ENCODE results near the gene BRD4.

BRD4 gene

DNA sequence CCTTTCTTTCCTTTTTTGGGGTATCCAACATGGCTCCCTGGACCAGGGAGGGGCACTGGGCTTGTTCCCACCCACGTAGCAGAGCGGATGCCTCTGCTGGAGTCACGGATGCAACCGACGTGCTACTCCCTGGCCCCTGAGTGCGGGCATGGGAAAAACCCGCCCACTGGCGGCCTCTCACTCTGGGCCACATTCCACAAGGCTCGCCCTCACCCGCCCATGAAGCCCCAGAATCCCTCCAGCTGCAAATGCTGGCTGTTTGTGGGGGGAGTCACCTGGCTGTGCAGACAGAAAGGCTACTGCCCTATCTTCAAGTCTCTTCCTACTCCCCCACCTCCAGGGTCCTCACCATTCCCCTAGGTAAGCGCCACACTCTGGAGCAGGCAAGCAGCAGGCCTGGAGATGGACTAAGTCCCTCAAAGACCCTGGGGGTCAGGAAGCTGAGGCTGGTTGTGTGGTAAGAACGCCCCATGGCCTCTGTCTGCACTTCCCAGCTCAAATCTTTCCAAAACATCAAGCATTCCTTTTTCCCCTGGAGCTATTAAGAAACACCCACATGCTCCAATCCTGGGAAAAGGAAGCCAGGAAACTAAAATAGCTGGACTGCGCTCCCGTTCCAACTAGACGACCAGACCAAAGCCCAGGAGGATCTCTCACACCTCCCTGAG lies 82.2 kb downstream of the BRD4 start:
- Mint-ChIP-seq H3K27me3 (no peaks in the 10 kb centered on the region), H3K4me1 (ENCODE audit: low read depth) (no peaks in the 10 kb centered on the region), H3K4me3 (no peak overlapping the region), H3K36me3 (ENCODE audit: low read depth) (peaks cover 56% of the 10 kb centered on the region), H3K9me3 (no peaks in the 10 kb centered on the region), H3K27ac (no peak overlapping the region)

DNA sequence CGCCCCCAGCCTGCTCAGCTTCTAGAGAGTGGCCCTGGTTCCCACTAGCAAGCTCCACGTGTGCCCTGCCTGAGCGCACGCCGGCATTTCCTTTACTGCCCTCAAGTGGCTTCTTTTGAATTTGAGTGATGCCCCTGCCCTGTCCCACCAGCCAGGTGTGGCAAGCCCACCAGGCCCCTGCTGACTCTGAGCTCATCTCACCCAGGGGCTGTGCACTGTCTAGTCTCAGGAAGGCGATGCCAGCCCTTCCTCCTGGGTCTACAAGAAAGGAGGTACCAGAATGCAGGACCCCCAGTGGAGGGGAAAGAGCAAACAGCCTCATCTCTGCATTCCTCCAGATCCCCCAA lies 82.8 kb downstream of the BRD4 start:
- H3K27ac Mint-ChIP-seq = no peak overlapping the region
- no peaks in the 10 kb centered on the region for H3K4me1 Mint-ChIP-seq (ENCODE audit: low read depth)
- H3K4me3 Mint-ChIP-seq = no peak overlapping the region
- H3K9me3 Mint-ChIP-seq = no peaks in the 10 kb centered on the region
- no peaks in the 10 kb centered on the region for H3K27me3 Mint-ChIP-seq
- peaks cover 57% of the 10 kb centered on the region for H3K36me3 Mint-ChIP-seq (ENCODE audit: low read depth)

DNA sequence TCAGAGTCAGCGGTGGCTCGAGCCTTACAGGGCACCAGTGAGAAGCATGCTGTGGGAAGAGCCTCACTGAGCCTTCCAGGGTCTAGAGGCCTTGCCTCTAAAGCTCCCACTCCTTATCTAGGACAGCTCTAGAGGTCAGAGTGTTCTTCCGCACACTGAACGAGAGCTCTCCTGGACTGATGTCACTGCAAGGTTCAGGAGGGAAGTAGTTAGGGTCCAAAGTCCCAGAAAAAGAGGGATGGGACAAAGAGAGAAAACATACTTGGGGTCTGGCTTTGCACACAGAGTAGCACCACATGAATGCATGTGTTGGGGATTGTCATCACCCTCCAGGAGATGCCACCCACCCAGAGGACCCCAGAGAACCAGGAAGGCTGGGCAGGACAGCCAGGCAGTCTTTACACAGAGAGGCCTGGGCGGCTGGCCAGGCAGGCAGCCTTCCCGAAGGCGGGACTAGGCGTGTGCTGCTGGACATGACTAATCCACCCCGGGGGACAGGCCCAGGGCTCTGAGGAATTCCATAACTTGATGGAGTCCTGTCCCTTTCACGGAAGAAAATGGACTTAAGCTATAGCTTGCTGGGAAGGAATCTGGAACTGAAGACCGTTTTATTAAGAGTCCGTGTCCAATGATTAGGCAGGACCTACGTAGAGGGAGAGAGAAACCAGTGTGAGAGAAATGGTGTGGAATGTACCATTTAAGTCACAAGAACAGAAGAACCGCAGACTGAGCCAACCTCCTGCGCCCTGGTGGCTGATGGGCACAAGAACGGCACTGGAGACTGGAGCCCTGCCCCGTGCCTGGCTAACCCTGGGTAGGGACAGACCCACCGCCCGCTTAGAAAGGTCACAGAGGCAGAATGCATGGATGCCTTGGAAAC lies 83.5 kb downstream of the BRD4 start:
- peaks cover 52% of the 10 kb centered on the region for H3K36me3 Mint-ChIP-seq (ENCODE audit: low read depth)
- no peaks in the 10 kb centered on the region for H3K4me1 Mint-ChIP-seq (ENCODE audit: low read depth)
- H3K27ac Mint-ChIP-seq = no peak overlapping the region
- no peaks in the 10 kb centered on the region for H3K9me3 Mint-ChIP-seq
- H3K4me3 Mint-ChIP-seq = no peak overlapping the region
- H3K27me3 Mint-ChIP-seq = no peaks in the 10 kb centered on the region

DNA sequence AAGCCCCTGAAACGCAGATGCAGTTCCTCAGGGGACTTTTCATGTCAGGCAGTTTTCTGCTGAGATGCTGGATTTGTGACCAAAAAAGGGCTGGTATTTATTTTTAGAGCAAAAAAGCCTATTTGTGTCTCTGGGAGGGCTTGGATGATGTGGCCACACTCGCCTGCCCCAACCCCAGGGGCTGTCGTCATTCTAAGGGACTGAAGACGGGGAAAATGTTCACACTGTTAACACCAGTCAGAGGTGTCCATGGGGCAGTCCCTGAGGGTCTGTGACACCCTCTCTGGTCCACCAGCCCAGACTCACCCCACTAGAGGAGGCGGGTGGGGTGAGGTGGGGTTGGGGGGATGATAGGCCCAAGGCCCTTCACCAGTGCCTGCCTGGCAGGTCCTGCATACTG lies 84.2 kb downstream of the BRD4 start:
- peaks cover 50% of the 10 kb centered on the region for H3K36me3 Mint-ChIP-seq (ENCODE audit: low read depth)
- no peak overlapping the region for H3K4me3 Mint-ChIP-seq
- H3K27me3 Mint-ChIP-seq = no peaks in the 10 kb centered on the region
- H3K4me1 Mint-ChIP-seq (ENCODE audit: low read depth) = no peaks in the 10 kb centered on the region
- no peak overlapping the region for H3K27ac Mint-ChIP-seq
- H3K9me3 Mint-ChIP-seq = no peaks in the 10 kb centered on the region

DNA sequence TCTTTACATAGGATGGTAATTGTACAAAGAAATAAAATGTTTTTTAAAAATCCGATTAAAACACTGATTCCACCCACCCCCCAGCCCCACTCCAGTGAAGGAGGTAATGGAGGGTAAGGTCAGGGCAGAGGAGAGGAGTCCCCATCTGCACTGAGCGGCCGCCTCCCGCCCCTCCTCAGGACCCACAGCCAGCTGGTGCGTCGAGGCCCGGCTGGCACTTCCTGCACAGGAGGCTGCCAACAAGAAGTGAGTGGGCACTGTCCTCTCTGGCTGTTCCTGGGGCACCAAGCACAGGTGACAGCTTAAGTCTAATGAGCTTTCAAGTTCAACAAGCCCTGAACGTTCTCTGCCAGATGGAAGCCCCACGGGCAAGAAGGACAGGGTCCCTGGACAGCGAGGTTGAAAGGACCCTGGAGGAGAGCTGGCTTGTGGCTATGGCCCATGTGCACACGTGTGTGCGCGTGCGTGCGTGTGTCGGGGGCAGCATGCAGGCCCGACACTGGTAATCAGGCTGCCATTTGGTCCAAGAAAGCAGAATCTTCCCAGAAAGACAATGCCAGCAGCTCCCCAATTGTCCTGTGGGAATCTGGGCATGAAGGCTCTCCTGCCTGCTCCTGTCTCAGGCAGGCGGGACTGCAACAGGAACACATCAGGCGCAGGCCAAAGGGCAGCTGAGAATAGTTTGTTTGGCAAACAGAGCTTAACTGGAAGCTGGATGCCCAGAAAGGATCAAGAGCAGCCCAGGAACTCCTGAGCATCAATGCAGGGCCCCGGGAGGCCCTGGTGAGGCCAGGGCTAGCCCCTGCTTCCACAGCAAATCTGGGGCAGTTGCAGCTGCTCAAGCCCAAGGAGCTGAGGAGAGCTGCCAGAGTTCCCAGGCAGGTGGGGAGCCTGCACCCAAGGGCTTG lies 85.0 kb downstream of the BRD4 start:
- Mint-ChIP-seq H3K27ac (no peak overlapping the region), H3K9me3 (no peaks in the 10 kb centered on the region), H3K4me1 (ENCODE audit: low read depth) (no peaks in the 10 kb centered on the region), H3K27me3 (no peaks in the 10 kb centered on the region), H3K36me3 (ENCODE audit: low read depth) (peaks cover 47% of the 10 kb centered on the region), H3K4me3 (no peak overlapping the region)

DNA sequence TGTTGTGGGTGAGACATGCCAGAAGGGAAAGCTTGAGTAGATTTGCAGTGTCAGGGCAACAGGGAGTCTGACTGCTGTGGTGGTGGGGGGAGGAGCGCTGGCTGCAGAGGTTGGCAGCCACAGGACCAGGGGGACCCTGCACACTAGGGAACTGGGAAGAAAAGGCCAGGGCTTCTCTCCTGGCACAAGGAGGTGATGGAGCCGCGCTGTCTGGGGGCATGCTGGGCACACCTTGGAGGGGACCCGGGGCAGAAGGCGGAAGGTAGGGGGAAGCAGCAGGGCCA lies 86.2 kb downstream of the BRD4 start:
- H3K9me3 Mint-ChIP-seq = no peaks in the 10 kb centered on the region
- peaks cover 41% of the 10 kb centered on the region for H3K36me3 Mint-ChIP-seq (ENCODE audit: low read depth)
- H3K4me1 Mint-ChIP-seq (ENCODE audit: low read depth) = no peaks in the 10 kb centered on the region
- H3K4me3 Mint-ChIP-seq = no peak overlapping the region
- no peaks in the 10 kb centered on the region for H3K27me3 Mint-ChIP-seq
- no peak overlapping the region for H3K27ac Mint-ChIP-seq

DNA sequence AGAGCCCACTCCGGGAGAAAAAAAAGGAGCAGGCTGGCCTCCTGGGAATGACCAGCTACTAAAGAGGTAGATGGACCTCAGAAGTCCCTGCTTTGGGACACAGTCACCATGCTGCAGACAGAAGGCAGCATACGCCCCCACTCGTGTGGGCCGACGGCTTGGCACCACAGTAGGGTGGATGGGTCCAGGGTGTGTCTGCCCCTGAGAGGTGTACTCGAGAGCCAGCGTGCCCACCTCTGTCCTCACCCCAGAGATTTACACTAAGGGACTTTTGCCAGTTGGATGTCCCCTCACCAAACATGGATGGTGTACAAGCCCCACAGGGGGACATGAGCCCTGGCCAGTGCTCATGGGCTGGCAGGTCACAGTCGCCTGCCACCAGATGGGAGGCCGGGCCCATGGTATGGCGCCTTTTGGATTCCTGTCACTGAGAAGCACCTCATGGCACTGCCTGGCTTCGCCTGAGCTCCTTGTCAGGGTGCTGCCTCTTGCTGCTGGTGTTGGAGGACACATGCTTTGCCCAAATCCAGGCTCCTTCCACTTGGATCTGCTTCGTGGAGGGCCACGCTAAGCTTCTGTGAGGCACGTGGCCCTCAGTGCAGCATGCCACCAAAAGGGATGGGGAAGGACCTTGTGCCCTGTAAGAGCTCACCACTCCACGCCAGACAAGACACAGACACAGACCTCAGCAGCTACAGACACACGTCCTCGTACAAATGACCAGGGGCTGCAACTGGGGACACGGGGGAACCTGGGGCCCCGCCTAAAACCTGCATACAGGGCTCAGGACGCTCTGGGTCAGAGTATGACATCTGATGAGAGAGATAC lies 86.8 kb downstream of the BRD4 start:
- Mint-ChIP-seq H3K9me3 (no peaks in the 10 kb centered on the region), H3K27me3 (no peaks in the 10 kb centered on the region), H3K36me3 (ENCODE audit: low read depth) (peaks cover 41% of the 10 kb centered on the region), H3K4me1 (ENCODE audit: low read depth) (no peaks in the 10 kb centered on the region), H3K4me3 (no peak overlapping the region), H3K27ac (no peak overlapping the region)

DNA sequence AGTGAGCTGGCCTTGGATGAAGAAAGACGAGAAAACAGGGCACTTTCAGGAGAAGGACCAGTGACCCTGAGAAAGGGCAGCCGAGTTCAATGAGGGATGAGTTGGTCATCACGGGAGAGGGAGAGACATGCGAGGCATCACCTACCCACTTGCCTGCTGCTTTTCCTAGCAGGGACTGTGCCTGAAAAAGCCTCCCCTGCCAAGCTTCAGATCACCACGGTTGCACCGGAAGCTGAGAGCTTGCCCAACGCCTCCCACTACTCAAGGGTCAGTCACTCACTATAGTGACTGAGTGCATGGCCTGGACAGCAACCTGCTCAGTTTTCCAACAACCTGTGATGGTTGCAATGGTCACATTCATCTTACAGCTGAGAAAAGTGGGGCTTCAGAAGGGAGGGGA lies 87.5 kb downstream of the BRD4 start:
- no peak overlapping the region for H3K27ac Mint-ChIP-seq
- H3K36me3 Mint-ChIP-seq (ENCODE audit: low read depth) = peaks cover 43% of the 10 kb centered on the region
- H3K27me3 Mint-ChIP-seq = no peaks in the 10 kb centered on the region
- no peaks in the 10 kb centered on the region for H3K9me3 Mint-ChIP-seq
- H3K4me1 Mint-ChIP-seq (ENCODE audit: low read depth) = no peaks in the 10 kb centered on the region
- H3K4me3 Mint-ChIP-seq = no peak overlapping the region

DNA sequence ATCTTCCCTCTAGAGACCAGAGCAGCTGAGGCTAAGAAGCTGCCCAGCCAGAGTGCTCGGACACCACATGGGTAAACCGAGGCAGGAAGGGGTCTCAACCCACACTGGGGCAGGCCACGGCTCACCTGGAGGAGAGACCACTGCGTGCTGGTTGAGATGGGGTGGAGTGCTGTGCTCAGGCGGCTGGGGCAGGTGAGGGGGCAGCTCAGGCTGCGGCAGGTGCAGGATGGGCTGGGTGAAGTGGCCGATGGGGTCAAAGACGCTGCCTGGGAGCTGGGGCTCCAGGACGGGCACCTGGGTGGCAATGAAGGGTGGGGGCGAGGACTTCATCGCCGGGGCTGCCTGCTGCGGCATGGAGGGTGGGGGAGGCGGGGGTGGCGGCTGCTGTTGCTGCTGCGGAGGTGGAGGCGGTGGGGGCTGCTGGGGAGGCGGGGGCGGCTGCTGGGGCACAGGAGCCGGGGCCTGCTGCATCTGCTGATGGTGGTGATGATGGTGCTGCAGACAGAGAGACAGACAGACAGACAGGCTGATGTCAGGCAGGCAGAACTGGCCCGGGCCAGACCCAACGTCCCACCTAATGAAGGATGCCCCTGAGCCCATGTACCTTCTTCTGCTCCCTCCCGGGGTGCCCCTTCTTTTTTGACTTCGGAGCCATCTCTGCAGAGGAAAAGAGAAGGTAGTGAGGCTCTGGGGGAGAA lies 88.1 kb downstream of the BRD4 start:
- Mint-ChIP-seq H3K27me3 (no peaks in the 10 kb centered on the region), H3K27ac (no peak overlapping the region), H3K9me3 (no peaks in the 10 kb centered on the region), H3K4me3 (no peak overlapping the region), H3K4me1 (ENCODE audit: low read depth) (no peaks in the 10 kb centered on the region), H3K36me3 (ENCODE audit: low read depth) (peaks cover 46% of the 10 kb centered on the region)

DNA sequence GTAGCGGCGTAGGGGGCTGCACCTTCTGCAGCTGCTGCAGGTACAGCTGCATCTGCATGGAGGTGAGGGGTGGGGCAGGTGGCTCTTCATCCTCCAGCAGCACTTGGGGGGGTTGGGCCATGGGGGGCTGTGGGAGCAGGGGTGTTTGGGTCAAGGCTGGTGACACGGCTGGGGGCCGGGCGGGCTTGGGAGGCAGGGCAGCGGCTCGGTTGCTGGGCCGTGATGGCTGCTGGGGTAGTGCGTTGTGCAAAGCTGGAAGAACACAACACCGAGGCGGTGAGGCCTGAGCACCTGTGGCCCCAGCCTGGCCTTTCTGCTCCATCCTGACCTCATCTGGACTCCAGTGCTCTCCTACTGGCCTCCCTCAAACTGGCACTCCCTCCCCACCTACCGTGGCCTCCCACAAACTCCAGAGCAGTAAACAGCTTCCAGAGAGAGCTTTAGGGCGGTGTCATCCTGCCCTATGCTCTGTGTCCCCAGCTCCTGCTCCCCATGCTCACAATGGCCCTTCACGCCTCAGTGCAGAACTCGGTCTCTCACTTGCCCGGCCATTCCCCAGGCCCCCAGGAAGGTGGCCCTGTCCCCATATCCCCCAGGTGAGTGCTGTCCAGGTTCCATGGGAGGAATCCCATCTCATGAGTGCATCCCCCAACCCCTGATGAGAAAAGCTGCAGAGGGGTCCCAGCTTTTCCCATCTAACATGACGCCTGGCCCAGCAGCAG lies 88.9 kb downstream of the BRD4 start:
- Mint-ChIP-seq H3K27me3 (no peaks in the 10 kb centered on the region), H3K9me3 (no peaks in the 10 kb centered on the region), H3K27ac (no peak overlapping the region), H3K4me1 (ENCODE audit: low read depth) (no peaks in the 10 kb centered on the region), H3K36me3 (ENCODE audit: low read depth) (peaks cover 38% of the 10 kb centered on the region), H3K4me3 (no peak overlapping the region)

DNA sequence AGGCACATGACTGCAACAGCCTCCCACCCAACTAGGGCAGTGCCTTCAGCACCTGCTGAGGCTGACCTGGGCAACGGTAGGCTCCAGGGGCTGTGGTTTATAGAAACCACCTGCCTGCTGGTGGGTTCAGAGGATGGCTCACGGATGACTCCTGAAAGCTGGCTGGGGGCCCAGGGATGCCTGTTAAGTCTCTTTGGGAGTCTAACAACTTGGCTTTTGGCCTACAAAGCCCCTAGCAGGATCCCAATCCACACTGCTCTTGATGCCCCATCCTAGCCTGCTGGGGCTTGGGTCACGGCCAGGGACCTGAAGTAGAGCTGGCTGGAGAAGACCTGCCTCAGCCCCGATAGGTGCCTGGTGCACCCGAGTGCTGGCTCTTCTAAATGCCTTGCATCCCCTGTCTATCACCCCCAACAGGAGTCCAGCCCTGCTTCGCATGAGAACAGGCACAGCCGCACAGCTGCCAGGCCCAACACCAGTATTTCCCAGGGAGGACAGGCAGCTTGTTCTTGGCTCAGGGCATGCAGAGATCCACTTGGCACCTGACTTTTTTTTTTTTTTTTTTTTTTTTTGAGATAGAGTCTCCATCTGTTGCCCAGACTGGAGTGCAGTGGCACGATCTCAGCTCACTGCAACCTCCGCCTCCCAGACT lies 91.0 kb downstream of the BRD4 start:
- no peaks in the 10 kb centered on the region for H3K9me3 Mint-ChIP-seq
- H3K4me3 Mint-ChIP-seq = no peak overlapping the region
- H3K36me3 Mint-ChIP-seq (ENCODE audit: low read depth) = peaks cover 39% of the 10 kb centered on the region
- no peak overlapping the region for H3K27ac Mint-ChIP-seq
- no peaks in the 10 kb centered on the region for H3K4me1 Mint-ChIP-seq (ENCODE audit: low read depth)
- no peaks in the 10 kb centered on the region for H3K27me3 Mint-ChIP-seq

DNA sequence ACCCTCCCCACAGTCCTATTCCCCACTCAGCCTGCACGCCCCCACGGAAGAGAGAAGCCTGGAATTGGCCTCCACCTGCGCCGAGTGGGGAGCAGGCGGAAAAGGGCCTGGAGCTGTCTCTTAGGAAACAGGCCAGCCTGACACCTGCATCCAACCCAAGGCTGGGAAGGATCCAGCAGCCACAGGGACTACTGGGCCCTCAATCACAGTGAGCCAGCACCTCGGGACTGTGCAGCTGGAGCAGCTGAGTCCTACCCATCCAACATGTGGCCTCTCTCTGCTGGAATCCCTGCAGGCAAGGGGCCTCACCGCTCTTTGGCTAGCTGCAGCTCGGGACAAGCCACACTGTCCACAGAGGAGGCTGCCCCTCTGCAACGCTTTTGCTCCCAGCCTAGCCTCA lies 91.8 kb downstream of the BRD4 start:
- Mint-ChIP-seq H3K27ac (no peak overlapping the region), H3K4me1 (ENCODE audit: low read depth) (no peaks in the 10 kb centered on the region), H3K27me3 (no peaks in the 10 kb centered on the region), H3K9me3 (no peaks in the 10 kb centered on the region), H3K36me3 (ENCODE audit: low read depth) (peaks cover 40% of the 10 kb centered on the region), H3K4me3 (no peak overlapping the region)

DNA sequence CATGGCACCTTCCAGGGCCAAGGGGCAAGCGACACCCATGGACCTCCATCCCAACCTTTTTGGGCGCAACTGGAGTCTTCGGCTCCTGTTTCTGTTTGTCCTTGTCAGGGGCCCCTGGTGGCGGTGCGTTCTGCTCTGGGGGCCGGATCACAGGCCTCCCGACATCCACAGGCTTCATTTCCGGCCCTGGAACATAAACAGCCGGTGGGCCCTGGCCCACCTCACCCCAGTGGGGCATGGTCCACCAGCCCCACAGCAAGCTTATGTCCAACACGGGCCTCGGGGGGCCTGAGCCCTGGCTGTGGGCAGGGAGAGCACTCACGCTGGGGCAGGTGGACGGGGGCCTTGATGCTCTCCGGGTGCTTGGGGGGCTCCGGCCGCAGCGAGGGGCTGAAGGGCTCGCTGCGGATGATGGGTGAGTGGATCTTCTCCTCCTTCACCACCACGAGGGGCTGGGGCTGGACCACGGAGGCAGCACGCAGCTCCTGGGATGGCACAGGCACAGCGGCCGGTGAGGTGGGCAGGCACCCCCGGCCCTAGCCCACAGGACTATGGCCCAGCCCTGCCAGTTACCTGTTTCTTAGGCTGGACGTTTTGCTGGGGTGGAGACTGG lies 92.9 kb downstream of the BRD4 start:
- peaks cover 35% of the 10 kb centered on the region for H3K36me3 Mint-ChIP-seq (ENCODE audit: low read depth)
- no peak overlapping the region for H3K27ac Mint-ChIP-seq
- H3K4me3 Mint-ChIP-seq = no peak overlapping the region

More for the DNA sequence above, 92.9 kb downstream of the BRD4 start:
- no peaks in the 10 kb centered on the region for H3K4me1 Mint-ChIP-seq (ENCODE audit: low read depth)
- no peaks in the 10 kb centered on the region for H3K9me3 Mint-ChIP-seq
- no peaks in the 10 kb centered on the region for H3K27me3 Mint-ChIP-seq
